HG03103 (cell line): ENCODE data around the gene RHOH.
"Not testable (repeated sequence)": the region's sequence is repeated elsewhere in the genome, so short reads cannot be mapped to it uniquely, and the experiment has no call there.

ENCODE experiments used
- ATAC-seq: cut with Tn5 transposase; IDR thresholded peaks from one replicate; pipeline ENCODE4 v1.9.1; 2021; ENCODE audit warnings: low read depth; ENCODE audit not compliant: unreplicated experiment

RHOH gene

DNA sequence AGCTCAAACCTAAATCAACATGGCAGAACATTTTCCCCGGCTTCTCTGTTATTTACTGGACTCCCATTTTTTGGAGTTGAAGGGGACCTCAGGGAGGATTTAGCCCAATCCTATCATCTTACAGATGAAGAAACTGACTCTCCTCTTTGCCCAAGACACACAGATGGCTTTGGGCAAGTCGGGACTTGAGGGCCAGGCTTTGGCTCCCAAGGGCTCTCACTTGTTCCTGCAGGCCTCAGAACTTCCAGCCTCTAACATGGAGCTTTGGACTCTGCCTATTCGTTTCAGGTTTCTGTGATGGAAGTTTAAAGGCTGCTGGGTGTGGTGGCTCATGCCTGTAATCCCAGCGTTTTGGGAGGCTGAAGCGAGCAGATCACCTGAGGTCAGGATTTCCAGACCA lies 59.5 kb downstream of the RHOH start:
- ATAC-seq, result no peak

DNA sequence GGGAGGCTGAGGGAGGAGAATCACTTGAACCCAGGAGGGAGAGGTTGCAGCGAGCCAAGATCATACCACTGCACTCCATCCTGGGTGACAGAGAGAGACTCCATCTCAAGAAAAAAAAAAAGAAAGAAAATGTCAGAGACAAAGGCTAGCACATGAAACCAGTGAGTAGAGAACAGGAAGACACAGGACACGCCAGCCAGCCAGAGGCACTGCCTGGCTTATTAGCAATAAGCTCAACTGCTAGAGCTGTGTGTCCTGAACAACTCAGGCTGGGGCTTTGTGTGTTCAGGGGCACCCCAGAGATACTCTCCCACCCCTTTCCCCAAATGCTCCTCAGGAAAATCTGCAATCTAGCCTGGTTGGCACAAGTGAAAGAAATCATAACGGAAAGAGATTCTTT lies 60.0 kb downstream of the RHOH start:
- no peak for ATAC-seq

DNA sequence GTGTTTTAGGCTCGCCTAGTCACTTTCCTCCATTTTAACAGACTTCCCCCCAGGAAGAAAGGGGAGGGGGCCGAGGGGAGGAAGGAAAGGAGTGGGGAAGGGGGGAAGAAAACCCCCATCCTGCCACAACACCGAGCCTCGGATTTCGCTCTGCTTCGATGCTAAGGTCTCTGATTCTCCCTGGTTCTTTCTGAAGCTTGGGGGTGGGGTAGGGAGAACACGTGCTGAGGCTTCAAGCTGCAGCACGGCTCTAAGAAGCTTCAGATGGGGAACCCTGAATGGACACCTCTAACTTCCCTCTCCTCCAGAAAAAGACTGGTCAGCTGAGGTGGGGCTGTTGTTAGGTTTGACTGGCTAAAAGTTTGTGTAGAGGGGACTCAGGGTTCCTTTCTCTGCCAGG lies 61.8 kb downstream of the RHOH start:
- no peak for ATAC-seq

DNA sequence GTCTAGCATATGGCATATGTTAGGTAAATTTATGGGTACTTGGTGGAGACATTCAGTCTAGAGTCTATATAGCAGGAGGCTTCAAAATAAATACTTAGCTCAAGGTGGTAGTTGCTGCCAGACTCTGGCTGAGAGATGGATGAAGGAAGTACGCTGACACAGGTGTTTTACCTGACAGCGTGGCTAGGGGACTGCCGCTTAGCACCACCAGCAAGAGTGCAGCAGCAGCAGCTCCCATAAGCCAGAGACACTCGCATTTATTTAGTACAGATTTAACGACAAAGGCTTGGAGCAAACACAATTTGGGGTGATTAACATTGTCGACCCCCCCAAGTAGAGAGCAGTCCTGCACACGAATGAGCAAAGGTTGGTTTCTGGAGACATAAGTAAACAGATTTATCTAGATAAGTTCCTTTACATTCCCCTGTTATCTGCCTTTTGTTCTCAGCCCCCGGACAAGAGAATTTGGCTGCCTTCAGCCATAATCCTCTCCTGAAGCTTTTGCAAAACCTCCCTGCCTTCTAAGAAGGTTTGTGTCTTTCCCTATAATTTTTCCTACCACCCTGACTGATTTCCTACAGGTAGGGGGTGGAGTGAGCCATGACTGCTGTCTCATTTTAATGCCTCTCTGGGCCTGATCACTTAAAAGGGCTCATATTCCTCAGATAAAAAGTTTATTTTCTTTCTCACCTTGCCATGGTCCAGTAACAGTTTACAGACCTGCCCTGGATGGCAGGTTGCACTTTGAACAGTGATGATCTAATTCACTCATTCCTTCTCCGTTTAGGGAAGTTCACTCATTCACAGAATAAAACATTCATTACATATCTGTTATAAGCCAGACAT lies 64.6 kb downstream of the RHOH start:
- ATAC-seq, result no peak

DNA sequence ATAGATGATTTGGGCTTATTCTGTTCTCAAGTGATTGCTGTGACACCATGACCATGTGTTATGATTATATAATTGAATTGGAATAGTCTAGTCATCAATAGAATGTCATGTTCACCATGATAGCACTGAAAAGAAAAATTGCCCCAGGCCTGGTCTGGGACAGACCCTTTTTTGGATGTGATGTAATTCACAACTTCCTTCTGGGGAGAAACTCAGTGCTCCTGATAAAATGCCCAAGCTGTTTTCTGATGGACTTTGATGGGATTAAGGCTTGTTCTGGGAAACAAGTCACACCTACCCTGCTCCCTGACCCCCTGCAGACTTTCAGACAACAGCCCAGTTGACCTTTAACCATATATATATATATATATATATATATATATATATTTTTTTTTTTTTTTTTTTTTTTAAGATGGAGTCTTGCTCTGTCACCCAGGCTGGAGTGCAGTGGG lies 65.3 kb downstream of the RHOH start:
- ATAC-seq, result no peak

DNA sequence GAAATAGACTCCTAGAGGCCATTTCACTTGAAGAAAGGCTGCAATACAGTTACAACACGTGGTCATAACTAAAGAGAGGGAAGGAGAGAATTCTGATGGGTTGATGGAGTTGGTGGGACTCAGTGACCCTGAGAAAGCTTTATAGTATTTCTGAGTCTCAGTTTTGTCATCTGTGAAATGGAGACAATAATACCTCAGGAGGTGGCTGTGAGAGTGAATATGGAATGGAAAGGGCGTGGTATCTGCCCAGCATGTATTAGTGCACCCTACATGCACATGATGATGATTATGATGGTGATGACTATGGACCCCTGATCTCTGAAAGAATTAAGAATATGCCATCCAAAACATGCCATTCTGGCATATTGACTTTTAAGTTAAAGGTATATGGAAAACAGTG lies 66.0 kb downstream of the RHOH start:
- no peak for ATAC-seq

DNA sequence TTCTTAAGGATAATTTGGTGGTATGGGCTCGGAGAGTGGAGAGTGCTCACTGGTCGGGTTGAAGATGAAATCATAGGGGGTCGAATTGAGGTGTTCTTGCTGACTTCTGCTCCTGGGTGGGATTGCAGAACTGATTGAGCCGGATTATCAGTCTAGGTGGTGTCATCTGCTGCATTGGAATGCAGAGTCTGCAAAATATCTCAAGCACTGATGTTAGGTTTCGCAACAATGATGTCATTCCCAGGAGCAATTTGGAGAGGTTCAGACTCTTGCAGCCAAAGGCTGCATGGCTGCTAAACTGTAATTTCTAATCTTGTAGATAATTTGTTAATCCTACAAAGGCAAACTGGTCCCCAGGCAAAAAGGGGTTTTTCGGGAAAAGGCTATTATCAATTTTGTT lies 67.7 kb downstream of the RHOH start:
- no peak for ATAC-seq

DNA sequence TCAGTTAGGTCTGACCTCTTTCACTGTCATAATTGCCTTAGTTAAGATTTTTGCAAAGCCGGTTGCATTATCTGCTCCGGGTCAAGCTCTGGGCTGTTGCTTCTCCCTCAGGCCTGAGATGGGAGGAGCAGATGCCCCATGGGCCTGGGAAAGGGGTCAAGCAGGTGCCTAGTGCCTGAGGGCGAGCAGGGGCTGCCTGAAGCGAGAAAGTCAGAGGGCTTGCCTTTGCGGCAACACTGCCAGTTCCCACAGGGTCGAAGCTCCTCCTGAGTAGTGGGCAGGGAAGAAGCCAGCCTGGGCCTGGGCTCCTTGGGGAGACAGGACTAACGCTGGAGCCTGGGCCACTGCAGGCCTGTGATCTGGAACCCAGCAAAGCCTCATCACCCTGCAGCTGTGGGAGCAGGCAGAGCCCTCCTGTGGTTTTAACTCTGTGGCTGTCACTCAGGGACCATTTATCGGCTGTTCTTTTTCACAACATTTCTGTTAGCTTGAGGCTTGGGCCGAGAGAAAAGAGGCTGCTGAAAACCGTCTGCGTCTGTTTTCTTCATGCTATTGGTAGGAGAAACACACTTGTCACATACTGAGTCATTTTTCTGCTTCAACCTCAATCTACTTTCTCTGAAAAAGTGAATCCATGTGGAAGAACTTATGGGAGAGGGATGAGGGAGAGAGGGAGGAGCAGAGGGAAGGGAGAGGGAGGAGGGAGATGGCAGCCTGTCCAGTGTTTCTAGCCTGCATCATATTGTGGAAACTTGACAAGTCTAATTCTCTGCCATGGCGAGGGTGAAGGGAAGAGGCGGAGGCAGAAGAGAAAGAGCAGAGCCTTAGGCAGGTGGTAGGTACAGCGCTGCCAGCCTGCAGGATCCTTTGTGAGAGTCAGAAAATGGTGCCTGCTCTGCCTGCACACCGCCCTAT lies 68.4 kb downstream of the RHOH start:
- no peak for ATAC-seq

DNA sequence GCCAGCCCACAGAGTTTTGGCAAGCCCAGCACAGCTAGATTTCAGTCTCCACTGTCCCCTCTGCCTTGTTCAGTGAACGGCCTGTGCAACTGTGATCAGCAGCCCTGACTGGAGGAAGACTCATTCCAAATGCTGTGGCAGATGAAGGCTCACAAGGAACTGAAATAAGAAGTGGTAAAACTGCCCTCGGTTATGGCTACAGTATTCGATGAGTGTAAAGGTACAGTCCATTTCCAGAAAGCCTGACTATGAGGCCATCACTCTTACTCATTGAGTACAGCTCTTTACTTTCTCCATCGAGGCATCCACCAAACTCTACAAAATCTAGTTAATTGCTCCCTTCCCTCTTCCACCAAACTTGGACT lies 69.1 kb downstream of the RHOH start:
- ATAC-seq, result no peak

DNA sequence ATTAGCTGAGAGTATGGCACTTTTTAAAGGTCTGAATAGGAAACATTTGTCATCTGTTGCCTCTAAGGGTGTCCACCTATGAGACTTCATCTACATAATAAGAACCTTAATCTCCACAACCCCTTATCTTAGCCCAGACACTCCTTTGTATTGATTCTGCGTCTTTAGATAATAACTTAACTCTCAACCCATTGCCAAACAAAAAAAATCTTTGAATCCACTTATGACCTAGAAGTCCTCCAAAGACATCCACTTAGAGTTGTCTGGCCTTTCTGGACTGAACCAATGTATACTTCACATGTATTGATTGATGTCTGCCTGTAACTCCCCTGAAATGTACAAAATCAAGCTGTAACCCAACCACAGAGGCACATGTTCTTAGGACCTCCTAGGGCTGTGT lies 72.3 kb downstream of the RHOH start:
- no peak for ATAC-seq

DNA sequence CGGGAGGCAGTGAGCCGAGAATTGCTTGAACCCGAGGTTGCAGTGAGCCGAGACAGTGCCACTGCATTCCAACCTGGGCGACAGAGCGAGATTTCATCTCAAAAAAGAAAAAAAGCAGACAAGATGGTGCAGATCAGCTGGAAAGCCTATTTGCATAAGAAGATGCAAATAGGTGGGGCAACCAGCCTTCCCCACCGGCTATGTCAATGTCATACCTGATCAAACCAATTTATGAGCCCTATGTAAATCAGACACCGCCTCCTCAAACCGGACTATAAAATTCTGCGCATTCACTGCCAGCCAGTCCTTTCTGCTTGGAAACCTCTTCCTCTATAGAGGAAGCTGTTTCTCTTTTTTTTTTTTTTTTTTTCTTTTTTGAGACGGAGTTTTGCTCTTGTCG lies 73.8 kb downstream of the RHOH start:
- no peak for ATAC-seq

DNA sequence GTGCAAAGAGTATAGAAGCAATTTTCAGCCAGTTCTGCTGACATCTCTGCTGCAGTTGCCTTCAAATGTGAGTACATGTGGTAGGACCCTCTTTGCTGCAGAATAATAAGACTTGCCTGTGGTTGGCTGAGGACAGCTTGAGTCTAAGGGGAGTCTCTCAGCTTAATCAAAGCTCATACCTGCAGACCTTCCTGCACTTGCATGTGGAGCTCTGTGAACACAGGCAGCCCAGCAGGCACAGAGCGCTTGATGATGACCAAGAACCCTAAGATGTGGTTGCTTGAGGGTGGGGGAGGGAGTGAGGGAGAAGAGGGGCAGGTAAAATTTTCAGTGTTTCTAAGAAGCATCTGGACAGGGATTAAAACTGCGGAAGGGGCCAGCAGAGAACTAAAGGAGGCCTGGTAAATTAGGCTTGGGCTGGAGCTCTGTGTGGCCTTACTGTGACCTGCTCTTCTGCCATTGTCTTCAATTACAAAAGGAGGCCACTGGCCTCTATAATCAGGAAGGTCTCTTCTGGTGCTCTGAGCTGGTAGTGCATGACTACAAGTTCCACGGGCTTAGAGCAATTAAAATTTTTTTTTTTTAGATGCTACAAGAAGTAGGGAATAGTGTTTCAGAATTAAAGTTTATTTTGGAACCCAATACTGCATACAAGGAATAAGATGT lies 78.4 kb downstream of the RHOH start:
- no peak for ATAC-seq

DNA sequence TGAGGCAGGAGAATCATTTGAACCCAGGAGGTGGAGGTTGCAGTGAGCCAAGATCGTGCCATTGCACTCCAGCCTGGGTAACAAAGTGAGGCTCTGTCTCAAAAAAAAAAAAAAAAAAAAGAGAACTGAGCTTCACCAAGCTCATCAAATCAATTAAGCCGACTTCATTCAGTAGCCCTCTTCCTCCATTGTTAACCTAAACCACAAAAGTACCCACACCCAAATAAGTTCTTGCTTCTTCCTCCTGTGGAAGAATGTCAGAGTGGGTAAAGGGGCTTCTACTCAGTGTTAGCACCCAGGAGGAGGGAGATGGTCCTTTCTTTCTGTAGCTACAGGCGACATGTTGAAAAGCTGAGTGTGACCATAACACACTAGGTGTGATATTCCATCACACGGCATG lies 79.7 kb downstream of the RHOH start:
- ATAC-seq, result no peak

DNA sequence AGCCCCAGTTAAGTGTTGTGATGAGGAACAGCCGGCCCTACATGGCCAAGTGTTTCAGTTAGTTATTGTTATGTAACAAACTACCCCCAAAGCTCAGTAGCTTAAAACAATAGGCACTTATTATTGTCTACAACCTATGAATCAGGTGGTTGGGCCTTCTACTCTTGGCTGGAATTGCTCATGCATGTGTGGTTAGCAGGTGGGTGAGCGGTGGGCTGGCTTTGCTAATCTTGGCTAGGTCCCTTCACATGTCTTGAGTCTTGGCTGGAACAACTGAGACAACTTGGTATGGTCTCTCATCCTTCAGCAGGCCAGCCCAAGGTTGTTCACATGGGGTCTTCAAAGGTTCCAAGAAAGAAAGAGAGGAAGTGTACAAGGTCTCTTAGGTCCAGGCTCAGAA lies 83.8 kb downstream of the RHOH start:
- no peak for ATAC-seq

DNA sequence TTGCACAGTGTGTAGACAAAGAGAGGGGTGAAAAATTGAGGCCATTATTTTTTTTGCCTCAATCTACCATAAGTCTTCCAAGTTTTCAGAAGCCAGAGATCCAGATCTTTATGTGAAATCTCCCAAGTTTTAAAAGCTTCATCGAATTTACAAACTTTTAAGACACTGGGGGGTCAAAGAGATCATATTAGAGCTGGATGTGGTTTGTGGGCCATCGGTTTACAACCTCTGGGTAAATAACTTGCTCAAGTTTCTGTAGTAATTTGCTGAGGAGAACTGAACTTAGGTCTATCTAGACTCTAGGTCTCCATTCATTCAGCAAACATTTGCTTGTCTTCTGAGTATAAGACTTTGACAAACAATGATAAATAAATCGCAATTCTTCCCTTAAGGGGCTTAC lies 84.3 kb downstream of the RHOH start:
- ATAC-seq, result no peak

DNA sequence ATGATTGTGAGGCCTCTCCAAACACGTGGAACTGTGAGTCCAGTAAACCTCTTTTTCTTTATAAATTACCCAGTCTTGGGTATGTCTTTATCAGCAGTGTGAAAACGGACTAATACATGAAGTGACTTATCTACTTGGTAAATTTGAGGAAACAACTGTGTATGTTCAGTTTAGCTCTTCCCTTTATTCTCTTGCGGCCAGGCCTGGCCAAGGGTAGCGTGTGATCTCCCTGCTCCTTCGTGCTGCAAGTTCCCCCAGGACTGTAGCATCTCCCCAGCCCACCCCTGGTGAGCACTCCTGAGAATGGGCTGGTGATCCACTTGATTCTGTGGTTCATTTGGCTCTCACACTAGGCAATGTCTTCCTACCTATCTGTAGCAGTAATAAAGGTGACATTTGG lies 85.1 kb downstream of the RHOH start:
- ATAC-seq, result no peak

DNA sequence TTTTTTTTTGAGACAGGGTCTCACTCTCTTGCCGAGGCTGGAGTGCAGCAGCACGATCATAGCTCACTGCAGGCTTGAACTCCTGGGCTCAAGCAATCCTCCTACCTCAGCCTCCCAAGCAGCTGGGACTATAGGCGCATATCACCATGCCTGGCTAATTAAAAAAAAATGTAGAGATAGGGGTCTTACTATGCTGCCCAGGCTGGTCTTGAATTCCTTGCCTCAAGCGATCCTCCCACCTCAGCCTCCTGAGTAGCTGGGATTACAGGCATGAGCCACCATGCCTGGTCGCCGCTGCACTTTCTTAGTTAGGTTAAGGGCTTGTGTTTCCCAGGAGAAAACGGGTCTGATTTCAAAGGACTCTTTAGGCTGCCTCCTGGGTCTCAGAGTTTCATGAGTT lies 86.0 kb downstream of the RHOH start:
- ATAC-seq, result not testable (repeated sequence)

DNA sequence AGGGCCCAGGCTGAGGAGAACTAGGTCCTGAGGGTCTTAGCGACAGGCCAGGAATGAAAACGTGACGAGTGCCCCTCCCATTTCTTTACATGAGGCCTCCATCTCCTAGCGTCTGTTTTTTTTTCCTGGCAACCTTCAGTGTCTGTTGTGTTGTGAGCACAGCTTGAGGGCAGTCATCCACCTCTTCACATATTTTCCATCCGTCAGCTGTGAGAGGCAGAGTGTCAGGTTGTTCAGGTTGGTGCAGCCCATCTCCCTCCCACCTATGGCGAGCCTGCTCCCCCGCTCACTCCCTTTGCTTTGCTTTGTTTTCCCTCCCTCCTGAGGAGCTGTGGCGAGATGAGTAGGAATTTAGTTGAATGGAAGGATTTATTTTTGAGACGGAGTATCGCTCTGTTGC lies 86.6 kb downstream of the RHOH start:
- ATAC-seq, result no peak

DNA sequence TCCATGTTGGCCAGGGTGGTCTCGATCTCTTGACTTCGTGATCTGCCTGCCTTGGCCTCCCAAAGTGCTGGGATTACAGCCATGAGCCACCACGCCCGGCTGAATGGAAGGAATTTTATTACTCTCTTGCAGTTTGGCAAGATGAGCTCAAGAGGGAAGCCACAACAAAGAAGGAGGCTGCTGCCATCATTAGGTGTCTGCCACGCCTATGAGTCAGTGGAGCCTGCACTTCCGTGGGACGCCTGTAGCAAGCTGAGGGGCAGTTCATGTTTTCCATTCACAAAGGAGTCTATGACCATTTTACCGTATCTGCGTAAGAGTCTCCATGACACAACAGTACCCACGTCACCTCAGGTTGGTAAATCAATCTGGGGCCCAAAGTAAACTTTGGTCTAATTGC lies 87.1 kb downstream of the RHOH start:
- ATAC-seq, result no peak

DNA sequence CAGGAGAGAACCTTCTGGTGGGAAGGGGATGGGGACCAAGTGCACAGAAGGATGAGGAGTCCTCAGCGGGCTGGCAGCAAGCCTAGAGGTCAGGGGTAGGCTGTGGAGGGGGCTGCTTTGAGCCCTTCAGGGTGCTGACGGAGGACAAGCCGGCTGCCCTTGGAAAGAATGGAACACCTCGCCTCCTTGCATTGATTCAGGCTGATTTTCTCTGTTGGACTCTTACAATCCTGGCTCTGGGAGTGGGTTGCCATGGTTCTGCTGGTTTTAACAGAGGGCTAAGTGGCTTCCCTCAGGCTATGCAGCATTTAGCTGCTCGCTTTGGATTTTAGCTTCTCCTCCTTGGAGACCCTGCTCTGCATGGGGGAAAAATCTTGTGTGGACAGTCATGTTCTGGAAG lies 88.9 kb downstream of the RHOH start:
- no peak for ATAC-seq

DNA sequence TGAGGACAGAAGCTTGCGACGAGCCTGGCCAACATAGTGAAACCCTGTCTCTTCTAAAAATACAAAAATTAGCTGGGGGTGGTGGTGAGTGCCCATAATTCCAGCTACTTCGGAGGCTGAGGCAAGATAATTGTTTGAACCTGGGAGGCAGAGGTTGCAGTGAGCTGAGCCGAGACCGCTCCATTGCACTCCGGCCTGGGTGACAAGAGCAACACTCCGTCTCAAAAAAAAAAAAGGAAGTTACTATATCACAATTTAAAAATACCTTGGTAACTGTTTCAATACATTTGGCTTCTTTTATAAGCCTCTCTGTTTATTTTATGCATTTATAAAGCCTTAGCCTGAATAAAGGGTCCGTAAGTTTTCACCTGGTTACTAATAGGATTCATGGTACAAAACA lies 91.7 kb downstream of the RHOH start:
- ATAC-seq, result no peak
